GM18511 (cell line): ENCODE measurements around the gene ZFP69B.
A peak's percentile ranks its signal among the peaks of the same experiment; 100 is the strongest.

Source experiments
- ATAC-seq: cut with Tn5 transposase; IDR thresholded peaks from one replicate; pipeline ENCODE4 v1.9.1; 2021; ENCODE audit warnings: mild to moderate bottlenecking, moderate library complexity; ENCODE audit not compliant: unreplicated experiment

Gene ZFP69B

DNA sequence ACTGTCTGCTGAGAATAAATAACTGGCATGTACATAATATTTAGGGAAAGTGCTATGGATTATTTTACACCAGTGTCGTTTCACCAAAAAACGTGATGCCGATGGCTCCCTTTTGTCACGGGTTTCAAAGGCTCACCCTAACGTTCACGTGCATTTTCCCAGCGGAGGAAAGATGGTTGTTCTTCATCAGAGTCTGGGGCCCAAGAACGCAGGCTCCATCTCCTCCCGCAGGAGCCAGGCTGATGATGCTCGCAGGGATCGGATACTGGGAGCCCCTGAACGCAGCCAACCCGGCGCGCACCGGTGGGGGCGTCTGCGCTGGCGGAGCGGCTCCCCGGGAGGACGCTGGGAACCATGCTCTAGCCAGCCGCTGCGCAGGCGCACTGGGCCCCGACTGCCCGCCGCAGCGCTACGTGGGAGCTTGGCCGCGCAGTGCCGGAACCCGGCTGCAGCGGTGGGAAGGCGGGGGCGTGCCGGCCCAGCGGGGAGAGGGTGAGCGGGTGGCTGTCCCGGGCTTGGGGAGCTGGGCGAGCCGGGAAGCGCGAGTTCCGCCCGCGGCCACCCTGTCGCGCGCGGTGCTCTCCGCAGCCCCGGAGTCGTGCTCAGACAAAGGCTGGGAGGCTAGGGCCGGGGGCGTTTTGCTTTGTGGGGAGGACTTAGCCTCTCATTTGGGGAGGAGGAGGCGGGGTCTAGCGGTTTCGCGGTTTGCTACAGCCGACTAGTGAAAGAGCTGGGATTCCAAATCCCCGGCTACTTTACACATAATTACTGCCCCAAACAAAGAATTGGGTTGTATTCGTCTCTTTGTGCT, at the start of gene ZFP69B:
Gene ZFP69B, plus strand, starts transcription at position 793 of the 811 bp plus-strand sequence. CDS start 486 bp downstream, outside the sequence.
- ATAC-seq, result peak; percentile 85

DNA sequence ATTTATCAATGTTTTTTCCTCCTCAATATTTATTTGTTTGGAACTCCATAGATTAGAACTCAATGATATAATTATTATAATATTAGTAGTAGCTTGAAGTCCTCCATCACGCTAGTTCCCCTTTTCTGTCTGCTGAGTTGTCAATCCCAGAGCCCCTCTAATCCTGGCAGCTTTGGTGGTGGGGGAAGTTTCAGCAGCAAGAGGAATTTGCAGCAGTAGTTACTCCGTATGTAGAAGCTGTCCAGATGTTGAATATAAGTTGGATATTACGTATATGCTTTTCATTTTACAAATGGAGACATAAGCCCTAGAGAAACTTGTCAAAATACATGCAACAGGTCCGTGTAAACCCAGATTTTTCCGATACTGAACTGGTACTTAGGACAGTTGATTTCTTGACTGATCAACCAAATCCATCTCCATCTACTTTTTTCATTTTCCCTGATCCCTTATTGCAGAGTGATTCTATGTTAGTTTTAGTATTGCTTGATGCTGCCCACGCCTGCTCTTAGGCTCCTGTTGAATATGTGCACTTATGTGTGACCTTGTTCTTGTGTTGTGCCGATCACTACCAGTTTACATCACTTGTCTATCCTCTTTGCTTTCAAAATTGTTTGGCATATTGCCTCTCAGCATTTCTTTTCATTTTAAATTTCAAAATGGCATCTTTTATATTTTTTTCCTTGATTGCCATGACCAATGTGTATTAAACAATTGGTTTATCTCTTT, 48.6 kb upstream of the ZFP69B start:
- no peak for ATAC-seq

DNA sequence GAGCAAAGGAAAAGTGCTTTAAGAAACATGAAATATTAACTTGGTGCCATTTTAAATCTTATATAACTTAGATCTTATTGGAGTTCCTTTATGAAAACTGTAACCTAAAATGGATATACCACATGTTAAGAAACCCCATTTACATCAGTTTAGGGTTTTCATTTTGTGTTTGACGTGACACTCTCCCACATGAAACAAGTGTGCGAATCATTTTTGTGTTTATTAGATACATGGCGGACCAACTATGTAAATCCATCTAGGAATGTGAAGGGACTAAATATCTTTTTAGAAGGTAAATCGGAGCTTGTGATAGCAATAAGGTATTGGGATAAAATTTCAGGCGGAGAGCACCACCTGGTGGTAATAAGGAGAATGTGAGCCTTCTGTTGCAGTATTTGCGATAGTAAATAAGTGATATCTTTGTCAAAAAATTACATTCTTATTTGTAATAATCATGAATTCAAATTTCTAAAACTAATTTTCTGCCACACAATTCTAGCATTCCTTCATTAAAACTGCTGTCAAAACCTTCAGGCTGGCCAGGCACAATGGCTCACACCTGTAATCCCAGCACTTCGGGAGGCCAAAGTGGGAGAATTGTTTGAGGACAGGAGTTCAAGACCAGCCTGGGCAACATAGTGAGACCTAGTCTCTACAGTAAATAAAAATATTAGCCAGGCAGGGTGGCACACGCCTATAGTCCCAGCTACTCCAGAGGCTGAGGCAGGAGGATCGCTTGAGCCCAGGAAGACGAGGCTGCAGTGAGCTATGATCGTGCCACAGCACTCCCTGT, 45.4 kb upstream of the ZFP69B start:
- no peak for ATAC-seq

DNA sequence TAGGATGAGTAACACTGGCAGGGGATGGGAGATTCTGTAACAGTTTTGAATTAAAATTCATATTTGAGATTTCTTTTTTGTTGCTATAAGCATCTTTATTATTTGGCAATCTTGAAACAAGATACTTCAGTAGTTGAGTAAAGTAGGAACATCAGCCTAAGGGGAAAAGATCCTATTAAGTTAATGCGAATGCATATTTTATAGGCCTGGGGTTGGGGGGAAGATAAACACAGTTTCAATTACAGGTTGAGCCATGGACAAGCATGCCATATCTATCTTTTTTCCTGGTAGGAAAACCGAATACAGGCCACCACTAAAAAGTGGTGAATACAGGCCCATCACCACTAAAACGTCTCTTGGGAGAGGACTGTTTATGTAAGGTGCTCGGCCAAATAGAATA, 44.5 kb upstream of the ZFP69B start:
- no peak for ATAC-seq

DNA sequence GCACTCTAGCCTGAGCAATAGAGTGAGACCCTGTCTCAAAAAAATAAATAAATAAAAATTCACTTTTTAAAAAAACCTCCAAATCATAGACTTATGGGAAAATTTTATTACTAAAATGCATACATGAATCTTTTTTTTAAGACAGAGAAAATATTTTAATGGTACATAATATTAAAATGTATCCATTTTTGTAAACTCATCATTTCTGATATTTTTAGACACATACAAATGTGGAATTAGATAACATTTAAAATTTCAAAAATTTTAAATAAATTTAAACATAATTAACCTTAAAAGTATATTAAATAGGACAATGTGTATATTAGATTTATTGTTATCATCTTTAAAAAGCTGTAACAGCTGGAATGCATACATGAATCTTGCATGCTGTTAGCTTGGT, 42.8 kb upstream of the ZFP69B start:
- no peak for ATAC-seq

DNA sequence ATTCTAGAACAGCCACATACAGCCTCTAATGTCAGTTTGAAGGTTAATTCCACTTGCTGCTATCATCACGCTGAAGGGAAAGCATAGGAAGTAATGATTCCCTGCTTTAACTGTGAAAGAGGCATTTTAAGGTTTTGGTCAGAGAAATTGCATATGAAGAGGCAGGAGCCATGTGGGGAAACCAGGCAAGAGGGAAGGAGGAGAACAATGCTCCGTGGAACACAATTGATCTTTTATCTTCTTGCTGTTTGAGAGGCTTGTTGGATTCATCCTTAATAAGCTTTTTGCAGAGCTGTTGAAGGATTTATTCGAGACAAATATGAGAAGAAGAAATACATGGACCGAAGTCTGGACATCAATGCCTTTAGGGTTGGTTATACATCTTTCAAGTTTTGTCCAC, 40.8 kb upstream of the ZFP69B start:
- no peak for ATAC-seq

DNA sequence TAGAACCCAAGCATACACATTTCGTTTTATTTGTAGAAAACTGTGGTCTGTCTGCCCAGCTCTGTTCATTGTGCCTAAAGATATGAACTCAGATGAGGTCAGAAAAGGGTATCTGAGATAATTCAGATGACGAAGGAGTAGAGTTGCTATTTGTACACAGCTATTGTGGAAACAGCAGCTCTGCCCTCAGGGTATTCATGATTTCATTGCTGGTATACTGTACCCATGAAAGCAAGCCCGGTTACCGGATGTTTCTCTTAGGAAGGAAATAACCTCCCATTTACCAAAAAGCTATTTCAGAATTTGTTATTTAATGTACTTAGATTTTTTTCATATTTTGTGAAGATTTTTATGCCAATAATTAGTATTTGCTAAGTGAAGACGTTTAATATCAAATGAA, 39.0 kb upstream of the ZFP69B start:
- no peak for ATAC-seq

DNA sequence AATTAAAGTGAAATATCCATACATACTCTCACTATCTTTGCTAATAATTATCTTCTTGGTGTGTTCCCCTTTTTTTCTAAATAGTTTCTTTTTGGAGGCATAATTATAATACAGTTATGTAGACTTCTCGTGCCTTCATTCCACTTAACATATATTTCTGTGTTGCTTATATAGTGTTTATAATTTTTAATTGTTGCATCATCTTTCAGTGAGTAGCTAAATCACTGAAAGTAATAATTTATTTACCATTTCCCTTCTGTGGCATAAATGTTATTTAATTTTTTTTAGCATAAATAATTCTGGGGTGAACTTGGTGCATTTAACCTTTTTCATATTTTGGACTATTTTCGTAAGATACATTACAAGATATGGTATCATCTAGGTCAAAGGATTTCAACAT, 38.4 kb upstream of the ZFP69B start:
- ATAC-seq, result no peak

DNA sequence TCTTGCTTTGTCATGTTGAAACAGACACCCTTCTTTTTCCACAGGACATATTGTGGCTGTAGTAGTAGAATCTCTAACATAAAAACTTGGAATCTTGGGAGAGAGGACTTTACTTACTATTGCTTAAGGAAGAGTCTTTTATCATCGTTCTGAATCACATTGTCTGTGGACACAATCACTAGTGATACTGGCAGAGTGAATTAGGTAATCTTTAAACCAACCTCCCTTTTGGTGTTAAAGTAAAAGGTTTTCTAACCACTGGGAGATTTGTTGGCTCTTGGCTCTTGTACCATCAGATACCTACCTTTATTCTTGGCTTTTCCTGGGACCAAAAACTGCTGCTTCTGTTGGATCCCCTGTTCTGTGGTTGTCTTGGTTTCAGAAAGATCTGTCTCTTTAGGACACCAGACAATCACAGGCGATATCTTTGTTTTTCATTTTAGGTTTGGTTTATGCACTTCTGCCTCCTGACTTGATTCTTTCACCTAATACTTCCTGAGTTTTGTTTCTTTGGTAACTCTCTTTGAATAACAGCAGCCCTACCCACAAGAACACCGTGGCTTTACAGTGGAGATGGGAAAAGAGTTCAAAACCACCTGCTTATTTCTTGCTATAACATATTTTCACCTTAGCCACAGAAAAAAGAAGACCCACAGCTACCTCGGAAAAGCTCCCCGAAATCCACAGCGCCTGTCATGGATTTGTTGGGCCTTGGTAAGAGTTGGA, 36.6 kb upstream of the ZFP69B start:
- no peak for ATAC-seq

DNA sequence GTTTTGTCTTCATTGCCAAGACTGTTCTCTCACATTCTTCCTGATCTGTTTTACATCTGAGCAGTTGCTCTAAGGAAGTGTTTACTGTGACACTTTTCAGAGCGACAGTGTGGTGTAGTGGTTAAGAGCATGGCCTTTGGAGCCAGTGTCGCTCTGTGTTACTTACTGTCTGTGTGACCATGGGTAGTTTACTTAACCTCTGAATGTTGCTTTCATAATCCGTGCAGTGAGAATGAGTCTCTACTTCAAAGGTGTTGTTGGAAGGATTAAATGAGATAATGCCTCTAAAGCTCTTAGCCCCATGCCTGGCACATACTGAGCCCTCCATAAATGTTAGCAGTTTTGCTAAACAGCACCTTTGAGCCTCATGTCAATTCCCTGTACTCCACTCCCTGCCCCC, 35.9 kb upstream of the ZFP69B start:
- ATAC-seq, result no peak

DNA sequence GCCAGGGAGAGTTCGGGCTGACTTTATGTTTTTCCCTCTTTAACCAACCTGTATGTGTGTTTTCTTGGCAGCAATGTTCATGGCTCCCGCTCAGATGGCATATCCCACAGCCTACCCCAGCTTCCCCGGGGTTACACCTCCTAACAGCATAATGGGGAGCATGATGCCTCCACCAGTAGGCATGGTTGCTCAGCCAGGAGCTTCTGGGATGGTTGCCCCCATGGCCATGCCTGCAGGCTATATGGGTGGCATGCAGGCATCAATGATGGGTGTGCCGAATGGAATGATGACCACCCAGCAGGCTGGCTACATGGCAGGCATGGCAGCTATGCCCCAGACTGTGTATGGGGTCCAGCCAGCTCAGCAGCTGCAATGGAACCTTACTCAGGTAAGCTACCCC, 33.6 kb upstream of the ZFP69B start:
- no peak for ATAC-seq

DNA sequence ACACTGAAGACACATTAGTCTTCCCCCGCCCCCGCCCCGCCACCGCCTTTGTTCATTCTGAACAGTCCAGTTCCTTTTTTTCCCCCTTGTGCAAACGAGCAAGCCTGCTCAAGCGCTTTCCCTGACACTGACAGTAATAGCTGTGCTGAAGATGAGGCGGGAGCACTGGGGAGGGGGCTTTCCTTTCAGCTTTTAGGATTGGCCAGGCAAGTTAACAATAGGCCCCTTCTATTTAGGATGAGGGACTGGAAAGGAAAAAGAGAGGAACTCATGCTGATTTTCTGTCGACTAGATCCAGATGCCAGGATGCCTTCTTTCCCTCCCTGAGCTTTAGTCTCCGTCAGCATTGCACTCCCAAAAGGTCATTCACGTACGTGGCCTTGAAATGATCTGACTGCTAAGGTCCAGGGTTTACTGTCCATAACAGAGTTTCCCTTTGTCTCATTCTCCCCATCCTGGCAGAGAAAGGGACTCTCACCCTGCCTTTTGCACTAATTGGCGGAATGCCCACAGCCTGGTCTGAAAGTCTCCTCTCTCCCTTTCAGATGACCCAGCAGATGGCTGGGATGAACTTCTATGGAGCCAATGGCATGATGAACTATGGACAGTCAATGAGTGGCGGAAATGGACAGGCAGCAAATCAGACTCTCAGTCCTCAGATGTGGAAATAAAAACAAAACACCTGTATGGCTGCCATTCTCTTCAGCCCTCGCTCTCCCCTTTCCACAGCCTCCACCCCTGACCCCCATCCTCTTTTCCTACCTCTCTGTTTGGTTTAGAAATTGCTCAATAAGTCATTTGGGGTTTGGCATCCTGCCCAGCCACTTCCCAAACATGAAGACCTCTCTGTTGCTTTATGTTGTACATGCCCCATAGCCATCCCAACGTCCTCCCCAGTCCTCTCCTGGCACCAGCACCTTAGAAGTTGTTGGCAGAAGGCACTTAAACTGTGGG, 28.6 kb upstream of the ZFP69B start:
- no peak for ATAC-seq

DNA sequence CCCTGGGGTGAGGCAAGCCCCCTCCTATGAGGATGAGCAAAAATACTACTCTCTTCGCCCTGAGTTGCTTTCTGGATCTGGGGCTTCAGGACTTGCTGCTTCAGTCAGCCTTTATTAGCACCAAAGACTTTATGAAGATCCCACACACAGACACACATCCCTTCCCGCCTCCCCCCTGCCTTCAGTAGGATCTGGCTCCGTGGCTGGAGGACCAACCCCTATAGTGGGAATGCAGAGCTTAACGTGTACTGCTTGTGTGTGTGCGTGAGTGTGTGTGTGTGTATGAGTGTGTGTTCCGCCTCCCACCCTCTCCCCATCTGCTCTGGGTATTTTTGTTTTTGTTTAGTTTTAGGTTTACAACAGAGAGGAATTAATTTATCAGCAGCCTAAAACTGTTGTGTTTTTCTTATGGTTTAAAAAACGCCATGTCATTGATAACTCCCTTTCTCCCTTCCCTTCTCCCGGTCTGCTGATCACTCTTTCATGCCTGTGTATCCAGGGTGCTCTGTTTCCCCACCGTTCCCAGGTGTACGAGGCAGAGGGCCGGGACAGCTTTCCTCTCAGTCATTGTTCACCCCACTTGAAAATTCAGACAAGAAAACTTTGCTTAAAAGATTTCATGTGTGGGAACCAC, 27.5 kb upstream of the ZFP69B start:
- no peak for ATAC-seq

DNA sequence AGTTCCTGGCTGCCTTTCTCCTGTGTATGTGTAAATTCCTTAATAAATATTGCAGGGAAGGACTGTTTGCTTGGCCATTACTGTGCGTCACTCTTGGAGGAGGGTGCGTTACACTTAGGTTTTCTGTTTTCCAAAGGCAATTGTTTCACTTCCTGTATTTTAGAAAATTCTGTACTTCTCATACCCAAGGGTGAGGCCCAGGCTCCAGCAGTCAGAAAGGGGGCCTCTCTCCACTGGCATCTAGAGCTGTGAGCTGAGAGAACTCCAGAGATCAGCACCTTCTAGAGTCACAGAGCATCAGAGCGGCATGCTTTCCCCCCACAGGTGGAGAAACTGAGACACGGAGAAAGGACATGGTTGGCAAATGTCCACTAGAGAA, 27.0 kb upstream of the ZFP69B start:
- ATAC-seq, result no peak

DNA sequence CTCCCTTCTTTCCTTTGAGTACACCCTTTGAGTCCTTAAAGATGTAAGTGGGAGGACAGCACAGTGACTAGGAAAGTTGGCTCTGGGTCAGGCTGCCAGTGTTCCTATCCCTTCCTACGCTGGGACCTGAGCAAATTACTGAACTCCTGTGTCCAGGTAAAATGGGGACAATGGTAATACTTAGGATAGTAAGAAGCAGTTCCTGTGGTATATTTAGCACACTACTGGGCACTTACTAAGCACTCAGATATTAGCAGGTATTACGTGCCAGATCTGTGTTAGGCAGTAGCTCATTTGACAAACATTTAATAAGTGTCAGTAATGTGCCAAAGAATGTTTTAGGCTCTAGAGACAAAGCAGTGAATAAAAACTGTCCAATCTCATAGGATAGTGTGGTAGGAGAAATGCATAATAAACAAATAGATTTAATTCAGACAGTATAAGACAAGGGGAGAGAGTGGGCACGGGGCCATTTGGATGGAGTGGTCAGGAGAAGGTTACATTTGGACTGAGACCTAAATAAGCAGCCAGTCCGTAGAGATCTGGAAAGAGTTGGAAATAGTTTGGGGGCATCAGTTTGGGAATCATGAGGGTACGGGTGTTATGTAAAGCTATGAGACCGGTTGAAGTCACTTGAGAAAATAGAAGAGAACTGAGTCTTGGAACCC, 26.2 kb upstream of the ZFP69B start:
- ATAC-seq, result no peak

DNA sequence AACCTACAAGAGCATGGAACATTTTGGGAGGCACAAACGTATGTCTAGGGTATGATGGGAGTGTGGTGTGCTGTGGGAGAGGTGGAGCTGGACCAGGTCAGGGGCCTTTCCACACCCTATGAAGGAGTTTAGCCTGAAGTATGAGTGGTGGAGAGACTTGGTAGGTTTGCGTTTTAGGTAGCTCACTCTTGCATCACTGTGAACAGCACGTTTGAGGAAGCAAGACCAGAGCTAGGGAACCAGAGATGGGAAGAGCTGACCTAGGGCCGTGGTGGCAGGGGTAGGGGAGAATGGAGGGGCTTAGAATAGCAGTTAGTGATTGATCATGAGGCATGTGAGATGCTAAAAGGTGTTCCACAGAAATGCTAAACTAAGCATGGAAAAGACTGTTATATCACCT, 25.1 kb upstream of the ZFP69B start:
- no peak for ATAC-seq

DNA sequence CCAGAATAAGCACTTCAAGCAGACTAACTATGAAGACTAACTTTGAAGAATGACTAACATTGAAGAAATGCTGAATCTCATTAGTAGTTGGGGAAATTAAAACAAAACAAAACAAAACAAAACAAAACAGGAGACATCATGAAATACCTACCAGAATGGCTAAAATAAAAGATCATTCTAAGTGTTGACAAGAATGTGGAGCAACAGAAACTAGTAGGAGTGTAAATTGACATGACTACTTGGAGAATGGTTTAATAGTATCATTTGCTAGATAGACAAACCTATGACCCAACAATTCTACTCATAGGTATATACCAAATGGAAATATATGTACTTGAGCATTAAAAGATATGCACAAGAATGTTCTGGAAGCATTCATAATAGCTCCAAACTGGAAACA, 18.9 kb upstream of the ZFP69B start:
- ATAC-seq, result no peak

DNA sequence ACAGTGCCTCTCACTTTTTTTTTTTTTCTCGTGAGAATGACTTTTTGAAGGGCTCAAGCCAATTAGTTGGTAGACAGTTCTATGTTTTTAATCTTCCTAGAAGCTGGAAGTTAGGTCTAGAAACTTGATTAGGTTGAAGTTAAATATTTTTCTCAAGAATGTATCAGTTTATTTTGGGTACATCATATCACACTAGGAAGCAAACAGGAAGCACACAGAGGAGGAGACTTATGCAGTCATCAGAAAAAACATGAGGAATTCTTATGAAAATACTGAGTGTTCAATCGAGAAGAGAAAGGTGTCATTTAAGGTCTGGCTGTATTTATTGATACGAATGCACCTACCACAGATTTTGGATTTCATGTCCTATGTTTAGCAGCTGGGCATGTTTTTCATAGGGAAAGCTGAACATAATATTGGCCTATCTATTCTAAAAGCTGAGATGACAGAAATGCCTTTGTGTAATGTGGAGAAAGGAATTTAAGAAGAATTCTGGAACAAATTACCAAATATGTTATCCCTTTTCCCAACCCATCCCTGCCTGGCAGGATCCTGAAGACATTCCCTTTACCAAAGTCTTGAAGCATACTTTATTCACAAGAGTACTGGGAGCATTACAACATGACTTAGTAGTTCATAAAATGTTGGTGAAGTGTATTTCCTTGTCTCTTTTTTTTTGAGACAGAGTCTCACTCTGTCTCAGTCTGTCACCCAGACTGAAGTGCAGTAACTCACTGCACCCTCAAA, 17.5 kb upstream of the ZFP69B start:
- no peak for ATAC-seq
